OCI-LY7 (cell line): Measurements from ENCODE around the gene VPS18.

Source experiments
- EZH2phosphoT487 ChIP-seq: fragments of 200-600 bp; sonication (generic); IDR thresholded peaks from 2 replicates; pipeline ENCODE4 v1.6.1; 2018; ENCODE audit warnings: low read depth, borderline replicate concordance, mild to moderate bottlenecking, mixed run types, antibody characterized with exemption, low read length, moderate library complexity, mixed read lengths
- TF ChIP-seq, protein P1 (sequence below): fragments of 200-600 bp; sonication (generic); conservative IDR thresholded peaks from 2 replicates; pipeline ENCODE4 v1.5.1; 2014; ENCODE audit warnings: mild to moderate bottlenecking, antibody characterized with exemption, low read length, moderate library complexity, mixed read lengths

- TF ChIP-seq, protein P1, sequence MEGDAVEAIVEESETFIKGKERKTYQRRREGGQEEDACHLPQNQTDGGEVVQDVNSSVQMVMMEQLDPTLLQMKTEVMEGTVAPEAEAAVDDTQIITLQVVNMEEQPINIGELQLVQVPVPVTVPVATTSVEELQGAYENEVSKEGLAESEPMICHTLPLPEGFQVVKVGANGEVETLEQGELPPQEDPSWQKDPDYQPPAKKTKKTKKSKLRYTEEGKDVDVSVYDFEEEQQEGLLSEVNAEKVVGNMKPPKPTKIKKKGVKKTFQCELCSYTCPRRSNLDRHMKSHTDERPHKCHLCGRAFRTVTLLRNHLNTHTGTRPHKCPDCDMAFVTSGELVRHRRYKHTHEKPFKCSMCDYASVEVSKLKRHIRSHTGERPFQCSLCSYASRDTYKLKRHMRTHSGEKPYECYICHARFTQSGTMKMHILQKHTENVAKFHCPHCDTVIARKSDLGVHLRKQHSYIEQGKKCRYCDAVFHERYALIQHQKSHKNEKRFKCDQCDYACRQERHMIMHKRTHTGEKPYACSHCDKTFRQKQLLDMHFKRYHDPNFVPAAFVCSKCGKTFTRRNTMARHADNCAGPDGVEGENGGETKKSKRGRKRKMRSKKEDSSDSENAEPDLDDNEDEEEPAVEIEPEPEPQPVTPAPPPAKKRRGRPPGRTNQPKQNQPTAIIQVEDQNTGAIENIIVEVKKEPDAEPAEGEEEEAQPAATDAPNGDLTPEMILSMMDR: no peak
- TF ChIP-seq EZH2phosphoT487: no peak
Observed at GRCh38 chr15:40847223-40847961, 46.9 kb upstream of the VPS18 start.
